GM20431 (cell line): ENCODE results near the gene DSTN.

Experiments
- in situ Hi-C: fragments of 300-500 bp; cut with MseI, MboI; formaldehyde crosslinking; loops from one replicate; pipeline ENCODE4 v1.15.0; 2020; ENCODE audit warnings: low sequenced_read_pairs; ENCODE audit not compliant: unreplicated experiment

DSTN gene

DNA sequence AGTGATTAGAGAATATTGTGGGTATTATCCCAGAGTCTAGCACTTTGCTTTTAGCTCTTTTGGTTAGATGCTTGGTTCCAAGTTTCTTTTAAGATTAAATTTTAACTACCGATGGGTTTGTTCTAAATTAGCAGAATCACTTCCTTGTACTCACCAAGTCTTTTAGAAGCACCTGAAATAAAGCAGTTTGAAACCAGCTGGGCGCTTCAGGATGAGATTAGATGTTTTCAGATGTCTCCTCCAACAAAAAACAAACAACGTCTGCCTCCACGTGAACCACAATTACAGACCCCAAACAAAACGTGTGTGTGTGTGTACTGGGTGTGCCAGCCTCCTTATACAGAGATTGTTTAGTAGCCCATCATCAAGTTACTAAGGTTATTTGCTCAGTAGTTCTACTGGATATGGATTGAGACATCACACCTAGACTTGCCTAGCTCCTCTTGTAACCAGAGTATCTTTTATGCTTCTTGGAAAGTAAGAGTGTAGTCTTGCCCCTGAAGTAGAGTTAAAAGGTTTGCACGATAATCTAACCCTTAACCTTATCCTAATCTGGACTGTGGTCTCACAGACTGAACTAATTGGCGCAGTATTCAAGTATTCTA, 2.3 kb downstream of the DSTN start:
- in situ Hi-C loops: no loop called here

- in situ Hi-C loops: no loop called here
Observed at GRCh38 chr20:17573463-17573862, 3.6 kb downstream of the DSTN start.

GRCh38 chr20:17576215-17576614, 6.3 kb downstream of the DSTN start:
- in situ Hi-C loops: no loop called here

- in situ Hi-C loops: no loop called here
Observed at GRCh38 chr20:17579369-17580039, 9.6 kb downstream of the DSTN start.

- in situ Hi-C loops: no loop called here
Observed at GRCh38 chr20:17580895-17581294, 11.0 kb downstream of the DSTN start.

- in situ Hi-C loops: no loop called here
Observed at GRCh38 chr20:17583126-17583525, 13.3 kb downstream of the DSTN start.

DNA sequence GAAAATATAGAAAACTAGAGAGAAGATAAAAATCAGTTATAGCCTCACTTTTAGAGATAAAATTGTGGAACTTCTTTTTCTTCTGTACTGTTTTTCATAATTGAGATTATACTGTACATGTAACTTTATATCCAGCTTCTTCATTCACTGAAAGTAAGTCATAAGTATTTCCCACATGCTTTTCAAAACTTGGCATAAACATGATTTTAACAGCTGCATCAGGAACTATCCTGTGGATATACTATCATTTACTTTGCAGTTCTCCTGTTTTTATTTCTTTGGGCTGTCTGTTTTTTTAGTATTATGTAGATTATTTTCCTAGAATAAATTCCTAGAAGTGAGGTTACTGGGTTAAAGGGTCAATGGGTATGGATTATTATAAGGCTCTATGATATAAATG, 14.8 kb downstream of the DSTN start:
- in situ Hi-C loops: no loop called here

- in situ Hi-C loops: no loop called here
Observed at GRCh38 chr20:17586250-17586649, 16.4 kb downstream of the DSTN start.

DNA sequence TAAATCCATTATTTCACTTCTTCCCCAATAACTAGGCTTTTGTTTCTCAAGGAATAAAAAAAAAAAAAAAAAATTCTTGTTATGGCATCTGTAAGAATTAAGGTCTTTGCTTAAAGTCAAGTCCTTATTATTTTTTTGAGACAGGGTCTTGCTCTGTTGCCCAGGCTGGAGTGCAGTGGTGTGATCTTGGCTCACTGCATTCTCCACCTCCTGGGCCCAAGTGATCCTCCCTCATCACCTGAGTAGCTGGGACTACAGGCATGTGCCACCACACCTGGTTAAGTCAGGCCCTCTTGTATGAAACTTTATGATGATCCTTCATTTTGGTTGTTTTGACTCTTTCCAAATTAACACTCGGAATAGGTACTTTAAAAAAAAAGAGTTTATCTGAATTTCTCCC, 17.3 kb downstream of the DSTN start:
- in situ Hi-C loops: no loop called here

DNA sequence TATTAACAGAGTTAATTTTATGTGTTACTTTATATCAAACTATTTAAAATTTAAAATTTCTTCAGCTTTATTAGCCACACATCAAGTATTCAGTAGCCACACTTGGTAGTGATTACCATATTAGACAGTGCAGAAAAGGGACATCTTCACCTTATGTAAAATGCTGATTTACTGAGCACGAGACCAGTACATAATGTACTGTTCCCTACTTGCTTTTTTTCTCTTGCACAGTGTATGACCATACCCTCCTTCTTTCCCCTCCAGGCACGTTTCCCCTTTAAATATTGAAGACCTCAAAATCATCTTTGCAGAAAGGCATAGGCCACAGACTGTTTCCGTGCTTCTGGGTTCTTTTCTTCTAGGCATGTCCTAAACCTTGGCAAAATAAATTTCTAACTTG, 17.9 kb downstream of the DSTN start:
- in situ Hi-C loops: no loop called here

DNA sequence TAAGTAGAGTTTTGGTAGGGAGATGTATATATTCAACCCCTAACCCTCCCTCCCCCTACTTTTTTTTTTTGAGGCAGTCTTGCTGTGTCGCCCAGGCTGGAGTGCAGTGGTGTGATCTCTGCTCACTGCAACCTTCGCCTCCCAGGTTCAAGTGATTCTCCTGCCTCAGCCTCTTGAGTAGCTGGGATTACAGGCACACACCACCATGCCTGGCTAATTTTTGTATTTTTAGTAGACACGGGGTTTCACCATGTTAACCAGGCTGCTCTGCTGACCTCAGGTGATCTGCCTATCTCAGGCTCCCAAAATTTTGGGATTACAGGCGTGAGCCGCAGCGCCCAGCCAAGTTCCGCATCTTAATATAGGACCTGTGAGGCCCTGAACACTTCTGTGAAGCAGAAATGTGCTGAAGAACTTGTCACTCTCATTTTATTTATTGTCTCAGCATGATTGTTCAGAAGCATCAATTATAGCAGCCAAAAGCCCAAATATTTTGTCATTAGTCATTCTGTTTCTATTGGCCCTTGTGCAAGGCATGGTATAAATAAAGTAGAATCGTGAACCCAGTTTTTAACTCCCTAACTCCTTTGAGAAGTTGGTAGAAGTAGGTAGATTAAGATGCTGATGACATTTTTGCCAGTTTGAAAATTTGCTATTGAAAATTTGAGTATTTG, 19.4 kb downstream of the DSTN start:
- in situ Hi-C loops: no loop called here

DNA sequence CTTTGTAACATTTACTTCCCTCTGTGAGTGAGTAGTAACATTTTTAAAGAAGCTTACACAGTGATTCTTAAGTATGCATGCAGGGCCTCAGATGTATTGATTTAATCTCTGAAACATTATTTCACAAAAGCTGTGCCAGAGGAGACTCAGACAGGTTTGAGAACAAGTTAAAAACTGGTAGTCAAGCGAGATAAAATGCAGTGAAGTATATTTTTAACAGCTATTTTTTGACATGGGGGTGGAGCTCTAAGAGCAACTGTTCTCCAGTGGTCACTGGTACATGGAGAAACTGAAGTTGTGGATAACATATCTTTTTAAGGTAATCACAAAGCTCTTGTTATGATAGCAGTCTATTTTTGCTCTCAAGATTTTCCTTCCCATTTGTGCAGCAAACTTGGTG, 20.4 kb downstream of the DSTN start:
- in situ Hi-C loops: no loop called here

- in situ Hi-C loops: no loop called here
Observed at GRCh38 chr20:17593902-17594301, 24.0 kb downstream of the DSTN start.

DNA sequence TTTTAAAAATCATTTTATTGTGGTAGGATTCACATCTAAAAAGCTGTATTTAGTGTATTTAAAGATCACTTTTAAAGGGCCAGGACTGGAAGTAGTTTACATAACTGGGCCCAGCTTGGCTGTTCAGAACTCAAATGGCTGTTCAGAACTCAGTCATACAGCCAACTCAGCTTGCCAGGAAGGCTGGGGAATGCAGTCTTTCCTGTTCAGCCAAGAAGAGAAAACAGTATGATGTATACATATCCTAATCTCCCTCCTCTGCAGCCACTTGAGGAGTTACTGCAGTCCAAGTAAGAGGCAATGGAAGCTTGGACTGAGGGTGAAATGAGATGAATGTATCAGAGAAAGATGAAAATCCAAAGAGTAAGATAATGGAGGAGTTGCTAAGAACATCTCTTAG, 24.6 kb downstream of the DSTN start:
- in situ Hi-C loops: no loop called here

GRCh38 chr20:17595856-17596255, 26.0 kb downstream of the DSTN start:
- in situ Hi-C loops: no loop called here

DNA sequence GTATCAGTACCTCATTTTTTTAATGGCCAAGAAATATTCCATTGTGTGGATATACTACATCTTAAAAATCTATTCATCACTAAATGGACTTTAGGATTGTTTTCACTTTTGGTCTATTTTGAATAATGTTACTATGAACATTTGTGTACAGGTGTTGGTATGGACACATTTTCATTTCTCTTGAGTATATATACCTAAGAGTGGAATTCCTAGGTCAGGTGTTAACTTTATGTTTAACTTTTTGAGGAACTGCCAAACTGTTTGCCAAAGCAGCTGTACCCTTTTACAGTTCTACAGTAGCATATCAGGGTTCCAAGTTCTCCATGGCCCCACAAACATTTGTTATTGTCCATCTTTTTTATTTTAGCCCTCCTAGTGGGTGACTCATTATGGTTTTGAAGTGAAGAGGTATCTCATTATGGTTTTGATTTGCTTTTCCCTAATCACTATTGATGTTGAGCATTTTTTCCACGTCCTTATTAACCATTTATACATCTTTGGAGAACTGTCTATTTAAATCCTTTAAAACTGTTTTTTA, 28.2 kb downstream of the DSTN start:
- in situ Hi-C loops: no loop called here

- in situ Hi-C loops: no loop called here
Observed at GRCh38 chr20:17601957-17602356, 32.1 kb downstream of the DSTN start.

DNA sequence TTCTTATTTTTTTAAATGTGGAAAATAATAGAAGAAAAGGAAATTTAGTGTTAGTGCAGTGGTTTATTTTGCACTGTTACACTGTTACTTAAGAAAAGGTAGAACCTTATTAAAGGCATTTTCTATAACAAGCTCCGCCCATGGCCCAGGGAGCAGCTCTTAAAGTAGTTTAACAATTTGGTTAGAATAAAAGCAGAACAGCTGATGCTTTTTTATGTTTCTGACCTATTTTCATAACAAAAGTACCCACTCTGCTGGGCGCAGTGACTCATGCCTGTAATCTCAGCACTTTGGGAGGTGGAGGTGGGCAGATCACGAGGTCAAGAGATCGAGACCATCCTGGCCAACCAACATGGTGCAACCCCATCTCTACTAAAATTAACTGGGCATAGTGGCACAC, 32.6 kb downstream of the DSTN start:
- in situ Hi-C loops: no loop called here

DNA sequence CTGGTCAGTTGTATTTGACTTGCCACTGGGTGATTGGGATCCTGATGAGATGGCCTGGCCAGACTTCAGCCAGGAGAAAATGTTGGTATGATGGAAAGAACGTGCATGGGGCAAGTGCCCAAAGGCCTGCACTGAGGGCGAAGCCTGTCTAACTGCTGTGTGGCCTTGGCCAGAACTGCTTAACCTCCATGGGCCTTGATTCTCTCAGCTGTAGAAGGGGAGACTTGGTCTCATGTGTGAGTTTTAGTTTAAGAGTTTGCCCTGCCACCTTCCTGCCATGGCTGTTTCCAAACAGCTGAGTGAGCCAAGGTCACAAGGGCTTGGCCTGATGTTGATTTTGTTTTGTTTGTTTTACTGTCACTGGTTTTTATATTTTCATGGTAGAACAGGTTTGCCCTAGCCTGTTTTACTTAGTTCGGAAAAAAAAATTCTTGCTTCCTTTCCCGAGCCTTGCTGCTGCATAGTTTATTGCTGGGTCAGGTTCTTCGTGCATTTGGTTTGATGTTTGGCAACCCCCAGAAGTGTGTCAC, 35.3 kb downstream of the DSTN start:
- in situ Hi-C loops: no loop called here

- in situ Hi-C loops: no loop called here
Observed at GRCh38 chr20:17606001-17606400, 36.1 kb downstream of the DSTN start.
